Esophagus muscularis mucosa (tissue), 4 donors: ENCODE results near the gene RHEB. TPM values are rescaled to one million over a fixed set of nuclear protein-coding genes. Genes with fewer than 3 reads are reported as not detected.

Experiments
- DNase-seq: peaks from one replicate; pipeline ENCODE4 v3.0.0-alpha.2; 2017; ENCODE audit errors: extremely low spot score
- H3K27ac ChIP-seq, 4 donors: fragments of 200-600 bp; sonication (generic); replicated peaks in 1 of 4; 1 replicate in 3 of 4; 2 replicates in 1 of 4; pipeline ENCODE4 v1.5.1; 2016 to 2019; ENCODE audit warnings: mild to moderate bottlenecking in 1 of 4
- H3K27me3 ChIP-seq, 4 donors: fragments of 200-600 bp; sonication (generic); one replicate each; pipeline versions ENCODE4 v1.5.1 to v1.6.0; 2016 to 2019
- H3K36me3 ChIP-seq, 4 donors: fragments of 200-600 bp; sonication (generic); one replicate each; pipeline ENCODE4 v1.5.1; 2016 to 2019
- H3K4me1 ChIP-seq, 4 donors: fragments of 200-600 bp; sonication (generic); one replicate each; pipeline ENCODE4 v1.5.1; 2016 to 2019
- H3K4me3 ChIP-seq, 4 donors: fragments of 200-600 bp; sonication (generic); 1 replicate in 2 of 4; 2 replicates in 2 of 4; pipeline ENCODE4 v1.5.1; 2016 to 2019; ENCODE audit warnings: mild to moderate bottlenecking in 4 of 4, moderate library complexity in 1 of 4
- H3K9me3 ChIP-seq, 4 donors: fragments of 200-600 bp; sonication (generic); 1 replicate in 3 of 4; 2 replicates in 1 of 4; pipeline ENCODE4 v1.5.1; 2016 to 2019
- EP300 ChIP-seq: sonication (generic); formaldehyde crosslinking; IDR thresholded peaks from one replicate; pipeline ENCODE4 v1.6.1; 2017; ENCODE audit warnings: antibody characterized with exemption
- POLR2A ChIP-seq: fragments of 450-650 bp; IDR thresholded peaks from one replicate; pipeline ENCODE4 v1.6.1; 2017; ENCODE audit warnings: antibody characterized with exemption, moderate library complexity, mild to moderate bottlenecking, low read depth
- POLR2AphosphoS5 ChIP-seq, 2 donors: sonication (generic); formaldehyde crosslinking; IDR thresholded peaks; one replicate each; pipeline ENCODE4 v1.6.1; 2017; ENCODE audit warnings: antibody characterized with exemption in 2 of 2
- WGBS: methylation state at CpG from one replicate; pipeline ENCODE4 v1.1.5; 2018; 5-methylcytosine and 5-hydroxymethylcytosine counted together
- intact Hi-C: fragments of 100-400 bp; cut with DNase I; formaldehyde crosslinking; loops from one replicate; pipeline ENCODE4 v1.15.1; 2023
- total RNA-seq, 4 donors: library from RNA; depleted of rRNA; stranded (reverse); fragments of >200 nt; gene quantifications; one replicate each; pipeline versions ENCODE4 v1.1.0 to v1.2.1, GENCODE V29; 2016
- TF ChIP-seq, protein P1 (sequence below), 3 experiments: fragments of 200-600 bp in 2 of 3; fragments of 450-650 bp in 1 of 3; sonication (generic) in 2 of 3; IDR thresholded peaks; one replicate each; pipeline ENCODE4 v1.5.1; 2017 to 2019; ENCODE audit warnings: antibody characterized with exemption in 3 of 3, mild to moderate bottlenecking in 2 of 3, moderate library complexity in 1 of 3

Gene RHEB
- total RNA-seq, 4 donors from 2014 or later = 98.5 to 187 (median 163) TPM

DNA sequence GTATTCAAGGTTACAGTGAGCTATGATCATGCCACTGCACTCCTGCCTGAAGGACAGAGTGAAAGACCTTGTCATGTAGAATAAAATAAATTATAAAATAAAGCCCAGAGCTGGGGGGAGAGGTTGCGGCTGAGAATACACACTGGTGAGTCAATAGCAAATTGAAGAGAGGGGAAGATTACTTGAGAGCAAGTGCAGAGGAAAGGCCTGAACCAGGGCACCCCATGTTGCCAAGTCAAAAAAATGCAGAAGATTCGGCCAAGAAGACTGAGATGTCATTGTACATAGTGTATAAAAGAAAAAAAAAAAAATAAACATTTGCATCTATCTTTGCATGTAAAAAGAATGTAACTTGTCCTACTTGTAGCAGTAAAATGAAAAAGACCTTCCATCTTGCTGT lies 32.5 kb downstream of the RHEB start:
- TF ChIP-seq EP300 = no peak
- TF ChIP-seq POLR2A = no peak
- TF ChIP-seq, protein P1, sequence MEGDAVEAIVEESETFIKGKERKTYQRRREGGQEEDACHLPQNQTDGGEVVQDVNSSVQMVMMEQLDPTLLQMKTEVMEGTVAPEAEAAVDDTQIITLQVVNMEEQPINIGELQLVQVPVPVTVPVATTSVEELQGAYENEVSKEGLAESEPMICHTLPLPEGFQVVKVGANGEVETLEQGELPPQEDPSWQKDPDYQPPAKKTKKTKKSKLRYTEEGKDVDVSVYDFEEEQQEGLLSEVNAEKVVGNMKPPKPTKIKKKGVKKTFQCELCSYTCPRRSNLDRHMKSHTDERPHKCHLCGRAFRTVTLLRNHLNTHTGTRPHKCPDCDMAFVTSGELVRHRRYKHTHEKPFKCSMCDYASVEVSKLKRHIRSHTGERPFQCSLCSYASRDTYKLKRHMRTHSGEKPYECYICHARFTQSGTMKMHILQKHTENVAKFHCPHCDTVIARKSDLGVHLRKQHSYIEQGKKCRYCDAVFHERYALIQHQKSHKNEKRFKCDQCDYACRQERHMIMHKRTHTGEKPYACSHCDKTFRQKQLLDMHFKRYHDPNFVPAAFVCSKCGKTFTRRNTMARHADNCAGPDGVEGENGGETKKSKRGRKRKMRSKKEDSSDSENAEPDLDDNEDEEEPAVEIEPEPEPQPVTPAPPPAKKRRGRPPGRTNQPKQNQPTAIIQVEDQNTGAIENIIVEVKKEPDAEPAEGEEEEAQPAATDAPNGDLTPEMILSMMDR (IDR thresholded peaks at IDR 0.05) = no peak
- TF ChIP-seq POLR2AphosphoS5 (IDR thresholded peaks at IDR 0.05) = no peak
- H3K4me1 ChIP-seq = peaks cover 35 to 98% (median 93%) of the 10 kb centered on the region in 4 donors
- WGBS = 50% methylated on average over 2 of the region's 2 CpGs
- H3K36me3 ChIP-seq = peaks cover 12 to 75% (median 38%) of the 10 kb centered on the region in 4 donors
- no peaks in the 10 kb centered on the region for H3K9me3 ChIP-seq
- H3K27me3 ChIP-seq = no peaks in the 10 kb centered on the region
- H3K4me3 ChIP-seq = no peak overlapping the region
- peak overlapping the region in 3 of 4 donors; percentile 62 to 77 (median 71) for H3K27ac ChIP-seq
- DNase-seq = no peak
- intact Hi-C loops = no loop called here

DNA sequence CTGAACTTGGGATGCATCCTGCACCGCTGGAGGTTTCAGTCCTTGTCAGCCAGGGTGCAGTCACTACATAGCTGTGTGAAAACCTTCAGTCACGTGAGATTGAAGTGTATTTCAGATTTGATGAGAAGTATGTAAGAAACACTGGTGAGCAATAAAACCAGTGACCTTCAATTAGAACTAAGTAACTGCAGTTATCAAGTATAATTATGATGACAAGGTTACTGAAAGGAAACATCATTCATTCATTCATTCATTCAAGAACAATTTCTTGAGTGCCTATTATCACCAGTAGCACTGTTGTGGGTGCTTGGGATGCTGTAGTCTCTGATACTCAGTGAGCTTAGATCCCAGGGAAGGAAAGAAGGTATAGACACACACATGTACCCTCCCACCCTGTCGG lies 33.6 kb downstream of the RHEB start:
- WGBS = 90% methylated on average over 3 of the region's 3 CpGs
- H3K4me1 ChIP-seq = peaks cover 40 to 98% (median 91%) of the 10 kb centered on the region in 4 donors
- H3K36me3 ChIP-seq = peaks cover 12 to 80% (median 43%) of the 10 kb centered on the region in 4 donors
- peak overlapping the region in 2 of 4 donors; percentile 71 to 77 for H3K27ac ChIP-seq
- TF ChIP-seq, protein P1 (IDR thresholded peaks at IDR 0.05) = no peak
- no peaks in the 10 kb centered on the region for H3K27me3 ChIP-seq
- DNase-seq = no peak
- intact Hi-C loops = no loop called here
- no peaks in the 10 kb centered on the region for H3K9me3 ChIP-seq
- H3K4me3 ChIP-seq = no peak overlapping the region

DNA sequence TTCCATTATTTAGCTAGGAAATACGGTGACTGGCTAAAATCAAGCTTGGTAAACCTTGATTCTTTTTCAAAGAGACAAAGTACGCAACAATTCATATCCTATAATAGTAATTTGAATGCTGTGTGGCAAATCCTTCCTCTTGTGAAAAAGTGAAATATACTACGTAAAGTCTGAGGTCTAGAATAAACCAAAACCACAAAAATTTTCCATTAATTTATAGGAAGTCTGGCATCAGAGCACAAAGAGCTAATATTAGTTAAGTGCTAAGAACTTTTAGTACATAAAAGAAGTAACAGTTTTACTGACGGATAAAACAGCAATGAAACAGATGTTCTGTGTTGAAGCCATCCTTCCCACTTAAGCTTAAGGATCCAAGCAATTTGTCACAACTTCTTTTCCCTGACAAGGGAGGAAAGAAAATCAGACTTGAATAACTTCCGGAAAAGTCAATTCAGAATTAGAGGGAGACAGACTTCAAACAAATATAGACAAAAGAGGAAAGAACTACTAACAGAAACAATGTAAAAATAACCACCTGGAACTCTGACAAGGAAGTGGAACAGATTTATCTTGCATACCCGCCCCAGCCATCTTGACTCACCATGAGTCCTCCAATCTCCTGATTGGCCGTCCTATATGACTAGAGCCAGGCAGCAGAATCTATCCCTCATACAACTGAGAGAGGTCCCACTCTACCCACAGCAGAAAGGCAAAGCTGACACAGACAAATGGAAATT lies 34.6 kb downstream of the RHEB start:
- Histone ChIP-seq H3K27ac (peak overlapping the region; percentile 44 to 77 (median 60)), H3K4me1 (peaks cover 38 to 88% (median 82%) of the 10 kb centered on the region in 4 donors), H3K9me3 (no peaks in the 10 kb centered on the region), H3K27me3 (no peaks in the 10 kb centered on the region), H3K36me3 (peaks cover 12 to 75% (median 40%) of the 10 kb centered on the region in 4 donors), H3K4me3 (no peak overlapping the region)
- 38% methylated on average over 7 of the region's 7 CpGs for WGBS
- intact Hi-C loops = no loop called here
- peak in 1 of 2 donors; percentile 12 for TF ChIP-seq POLR2AphosphoS5 (IDR thresholded peaks at IDR 0.05)
- TF ChIP-seq EP300 = no peak
- DNase-seq = no peak

DNA sequence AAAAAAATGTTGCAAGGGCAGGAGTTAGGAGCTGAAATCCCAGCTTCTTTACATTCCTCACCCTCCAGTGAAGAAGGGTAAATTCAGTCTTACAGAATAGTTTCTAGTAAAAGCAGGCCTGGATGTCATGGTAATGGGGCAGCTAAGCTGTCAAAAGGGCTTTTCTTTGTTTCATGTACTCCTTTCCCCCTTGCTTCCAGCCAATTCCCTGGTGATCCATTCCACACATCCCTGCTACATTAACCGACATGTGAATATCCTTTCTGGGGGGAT lies 36.0 kb downstream of the RHEB start:
- Histone ChIP-seq H3K27ac (peak overlapping the region in 2 of 4 donors; percentile 23 to 77), H3K4me1 (peaks cover 23 to 74% (median 73%) of the 10 kb centered on the region in 4 donors), H3K9me3 (no peaks in the 10 kb centered on the region), H3K4me3 (no peak overlapping the region), H3K27me3 (no peaks in the 10 kb centered on the region), H3K36me3 (peaks cover 12 to 66% (median 37%) of the 10 kb centered on the region in 4 donors)
- intact Hi-C loops = no loop called here
- TF ChIP-seq POLR2AphosphoS5 (IDR thresholded peaks at IDR 0.05) (no peak), POLR2A (no peak), EP300 (no peak)
- TF ChIP-seq, protein P1 (IDR thresholded peaks at IDR 0.05) = no peak
- WGBS = 83% methylated on average over 1 of the region's 1 CpG
- no peak for DNase-seq

DNA sequence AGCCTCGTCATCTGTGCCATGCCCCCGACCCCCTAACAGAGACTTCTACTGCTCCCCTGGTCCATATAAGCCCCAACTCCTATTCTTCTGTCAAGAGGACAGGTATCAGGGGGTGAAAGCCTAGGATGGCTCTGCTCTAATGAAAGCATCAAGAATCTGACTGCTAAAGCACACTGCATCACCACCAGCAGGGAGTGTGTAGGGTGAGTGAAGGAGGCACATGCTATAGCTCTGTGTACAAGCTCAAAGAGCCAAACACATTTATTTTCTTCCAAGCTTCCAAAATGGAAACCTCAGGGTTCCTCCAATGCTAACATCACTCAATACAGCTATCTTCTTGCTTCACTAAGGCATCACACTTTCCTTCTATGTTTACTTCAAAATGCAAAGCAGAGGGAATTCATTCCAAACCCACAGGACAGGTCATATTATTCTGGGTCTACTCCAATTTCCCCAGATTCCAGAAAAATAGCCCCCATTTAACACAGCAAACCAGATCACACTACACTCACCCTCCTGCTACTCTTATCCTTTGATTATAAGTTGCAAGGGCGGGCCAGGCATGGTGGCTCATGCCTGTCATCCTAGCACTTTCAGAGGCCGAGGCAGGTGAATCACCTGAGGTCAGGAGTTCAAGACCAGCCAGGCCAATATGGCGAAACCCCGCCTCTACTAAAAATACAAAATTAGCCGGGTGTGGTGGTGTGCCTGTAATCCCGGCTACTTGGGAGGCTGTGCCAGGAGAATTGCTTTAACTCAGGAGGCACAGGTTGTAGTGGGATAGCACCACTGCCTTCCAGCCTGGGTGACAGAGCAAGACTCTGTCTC lies 36.6 kb downstream of the RHEB start:
- H3K27me3 ChIP-seq = no peaks in the 10 kb centered on the region
- no peaks in the 10 kb centered on the region for H3K9me3 ChIP-seq
- TF ChIP-seq EP300 = no peak
- TF ChIP-seq POLR2AphosphoS5 (IDR thresholded peaks at IDR 0.05) = no peak
- no peak for TF ChIP-seq POLR2A
- TF ChIP-seq, protein P1 (IDR thresholded peaks at IDR 0.05) = no peak
- no peak for DNase-seq
- H3K4me1 ChIP-seq = peaks cover 23 to 74% (median 72%) of the 10 kb centered on the region in 4 donors
- H3K27ac ChIP-seq = peak overlapping the region in 3 of 4 donors; percentile 23 to 77 (median 30)
- H3K4me3 ChIP-seq = no peak overlapping the region
- peaks cover 12 to 62% (median 36%) of the 10 kb centered on the region in 4 donors for H3K36me3 ChIP-seq
- intact Hi-C loops = no loop called here
- WGBS = 94% methylated on average over 8 of the region's 8 CpGs
